GM19023 (cell line): ENCODE data around the gene SEMA3C.
A peak's percentile ranks its signal among the peaks of the same experiment; 100 is the strongest.

ENCODE experiments used
- ATAC-seq: cut with Tn5 transposase; IDR thresholded peaks from one replicate; pipeline ENCODE4 v1.9.1; 2021; ENCODE audit warnings: mild to moderate bottlenecking, moderate library complexity; ENCODE audit not compliant: unreplicated experiment

SEMA3C gene

DNA sequence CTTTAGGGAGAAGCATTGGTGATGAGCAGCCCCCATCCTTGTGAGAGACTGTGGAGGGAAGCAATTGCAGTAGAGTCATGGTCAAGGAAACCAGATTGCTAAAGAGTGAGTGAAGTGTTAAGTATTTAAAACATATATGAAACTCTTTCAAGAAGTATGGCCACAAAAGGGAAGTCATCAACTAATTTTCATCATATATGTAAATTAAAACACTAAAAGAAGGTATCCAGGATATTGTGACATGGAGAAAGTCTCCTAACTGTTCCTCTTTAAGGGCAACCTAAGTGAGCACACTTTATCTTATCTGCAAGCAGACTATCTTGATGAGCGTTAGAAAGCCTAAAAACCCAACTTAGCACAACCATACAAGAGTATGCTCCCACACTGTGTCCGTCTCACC, 210.7 kb downstream of the SEMA3C start:
- ATAC-seq: no peak

DNA sequence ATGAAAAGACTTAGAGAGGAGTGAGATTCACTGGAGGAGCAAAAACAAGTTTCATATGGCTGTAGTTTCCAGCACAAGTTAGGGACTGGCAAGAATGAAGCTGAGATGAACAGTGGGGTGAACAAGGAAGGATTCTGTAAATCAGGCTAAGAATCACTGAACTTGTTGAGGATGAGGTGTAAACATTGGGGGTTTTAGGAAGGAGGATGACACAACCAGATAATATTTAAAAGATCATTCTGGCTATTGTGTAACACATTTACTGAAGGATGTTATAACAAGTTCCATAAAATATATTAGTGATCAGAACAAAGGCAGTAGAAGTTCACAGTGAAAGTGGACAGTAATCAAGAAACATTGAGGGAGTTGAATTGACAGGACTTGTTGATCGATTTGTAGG, 211.5 kb downstream of the SEMA3C start:
- no peak for ATAC-seq

DNA sequence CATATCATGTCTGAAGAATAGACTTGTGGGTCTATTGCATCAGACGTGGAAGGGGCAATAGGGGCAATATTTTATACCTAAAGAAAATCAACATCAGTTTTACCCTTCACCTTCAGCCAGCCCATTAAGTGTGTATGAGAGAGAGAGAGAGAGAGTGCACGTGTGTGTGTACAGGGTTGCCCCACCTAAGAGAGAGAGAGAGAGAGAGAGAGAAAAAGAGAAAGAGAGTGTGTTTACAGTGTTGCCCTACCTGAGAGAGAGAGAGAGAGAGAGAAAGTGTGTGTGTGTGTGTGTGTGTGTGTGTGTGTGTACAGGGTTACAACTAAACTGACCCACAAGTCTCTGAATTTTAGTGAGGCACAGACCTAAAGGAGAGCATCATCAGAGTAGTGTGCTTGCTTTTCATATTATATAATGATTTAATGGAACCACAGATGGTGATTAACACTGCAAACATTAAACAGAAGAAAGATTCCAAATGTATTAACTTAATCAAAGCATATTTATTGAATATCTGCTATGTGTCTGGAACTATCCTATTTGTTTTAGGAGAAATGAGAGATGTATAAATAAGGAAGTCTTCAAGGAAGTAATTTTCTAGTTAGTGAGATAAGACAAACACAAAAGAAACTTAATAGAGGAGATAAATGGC, 213.6 kb downstream of the SEMA3C start:
- ATAC-seq: no peak

DNA sequence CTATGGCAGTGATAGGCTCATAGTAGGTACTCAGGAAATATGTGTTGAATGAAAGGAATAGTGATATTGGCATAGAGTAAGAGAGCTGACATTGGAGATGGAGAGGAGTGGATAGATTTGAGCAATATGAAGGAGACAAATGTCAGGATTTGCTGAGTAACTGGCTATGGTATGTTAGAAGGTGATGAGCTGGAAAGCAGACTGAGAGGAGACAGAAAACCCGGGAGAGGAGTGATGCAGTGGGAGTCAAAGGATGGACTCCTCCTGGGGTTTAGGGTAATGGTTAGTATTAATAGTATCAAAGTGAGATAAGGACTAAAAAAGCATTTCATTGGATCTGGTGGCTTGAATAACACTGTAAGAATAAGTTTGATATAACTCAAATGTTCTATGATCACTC, 215.6 kb downstream of the SEMA3C start:
- no peak for ATAC-seq

DNA sequence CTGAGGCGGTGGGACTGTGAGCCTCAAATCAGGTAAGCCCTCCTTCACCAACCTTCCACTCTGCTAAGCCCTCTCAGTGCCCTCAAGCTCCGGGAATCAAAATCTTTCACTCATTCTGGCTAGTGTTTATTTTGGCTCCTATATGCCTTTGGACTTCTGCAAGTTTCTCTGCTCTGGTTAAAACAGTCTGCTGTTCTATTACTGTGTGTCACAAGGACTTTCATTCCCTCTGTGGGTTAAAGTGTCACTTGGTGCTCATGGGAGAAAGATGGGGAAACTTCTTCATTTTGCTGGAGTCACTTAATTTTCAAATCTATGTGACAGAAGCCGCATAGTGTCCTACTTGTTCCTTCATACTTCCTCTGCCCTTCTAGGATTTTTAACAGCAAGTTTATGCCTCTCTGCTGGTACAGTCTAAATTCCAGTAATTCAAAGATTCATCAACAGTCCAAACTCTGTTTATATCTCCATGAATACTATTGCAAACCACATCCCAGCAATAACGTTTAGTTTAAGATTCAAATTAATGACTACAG, 219.1 kb downstream of the SEMA3C start:
- ATAC-seq: no peak

DNA sequence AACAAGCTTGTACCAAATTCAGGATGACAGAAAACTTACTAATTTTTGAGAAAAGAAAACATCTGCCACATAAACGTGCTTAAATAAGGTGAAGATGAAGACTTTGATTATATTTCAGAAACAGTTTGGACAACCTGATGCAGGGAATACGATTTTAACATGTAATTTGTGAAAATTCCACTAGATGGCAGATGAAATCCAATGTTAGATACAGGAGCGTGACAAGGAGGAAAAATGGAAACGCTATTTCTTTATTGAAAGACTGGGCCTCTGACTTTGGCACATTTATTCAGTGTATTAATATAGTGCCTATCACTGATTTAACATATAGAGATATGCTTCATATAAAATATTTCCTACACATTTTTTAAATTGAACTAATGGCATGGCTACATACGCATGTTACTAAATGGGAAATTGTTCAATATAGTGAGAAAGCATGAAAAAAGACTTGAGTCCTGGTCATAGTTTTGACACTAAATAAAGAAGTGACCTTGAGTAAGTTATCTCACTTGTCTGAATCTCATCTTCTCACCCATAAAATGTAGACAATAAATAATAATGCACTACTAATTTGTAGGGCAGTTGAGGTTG, 219.7 kb downstream of the SEMA3C start:
- peak; percentile 55 for ATAC-seq
